Measurements from ENCODE around the gene EAPP.
"Not testable (repeated sequence)": the region's sequence is repeated elsewhere in the genome, so short reads cannot be mapped to it uniquely, and the experiment has no call there.

The EAPP gene

GRCh38 chr14:34538096-34538495 lies 1.4 kb downstream of the EAPP start:
- not testable (repeated sequence) for DNase-seq (ENCODE audit: low read depth)

- DNase-seq (ENCODE audit: low read depth): no peak
Measured at GRCh38 chr14:34537677-34538009, 1.9 kb downstream of the EAPP start.

GRCh38 chr14:34536951-34537676 lies 2.4 kb downstream of the EAPP start:
- DNase-seq (ENCODE audit: low read depth): no peak

GRCh38 chr14:34527591-34527990 lies 11.9 kb downstream of the EAPP start:
- no peak for DNase-seq (ENCODE audit: low read depth)

- not testable (repeated sequence) for DNase-seq (ENCODE audit: low read depth)
Measured at GRCh38 chr14:34524216-34524615, 15.3 kb downstream of the EAPP start.

- DNase-seq (ENCODE audit: low read depth): no peak
Measured at GRCh38 chr14:34522496-34522895, 17.0 kb downstream of the EAPP start.

GRCh38 chr14:34521071-34521470 lies 18.4 kb downstream of the EAPP start:
- not testable (repeated sequence) for DNase-seq (ENCODE audit: low read depth)

- not testable (repeated sequence) for DNase-seq (ENCODE audit: low read depth)
Measured at GRCh38 chr14:34520304-34520970, 19.1 kb downstream of the EAPP start.

GRCh38 chr14:34507884-34508283 lies 31.6 kb downstream of the EAPP start:
- no peak for DNase-seq (ENCODE audit: low read depth)

GRCh38 chr14:34507459-34507858 lies 32.0 kb downstream of the EAPP start:
- no peak for DNase-seq (ENCODE audit: low read depth)

GRCh38 chr14:34505124-34505491 lies 34.4 kb downstream of the EAPP start:
- DNase-seq (ENCODE audit: low read depth): not testable (repeated sequence)

- not testable (repeated sequence) for DNase-seq (ENCODE audit: low read depth)
Measured at GRCh38 chr14:34504027-34504426, 35.5 kb downstream of the EAPP start.

GRCh38 chr14:34502545-34503225 lies 36.8 kb downstream of the EAPP start:
- no peak for DNase-seq (ENCODE audit: low read depth)

GRCh38 chr14:34502001-34502400 lies 37.5 kb downstream of the EAPP start:
- no peak for DNase-seq (ENCODE audit: low read depth)

- DNase-seq (ENCODE audit: low read depth): no peak
Measured at GRCh38 chr14:34501004-34501580, 38.4 kb downstream of the EAPP start.

GRCh38 chr14:34498684-34499412 lies 40.7 kb downstream of the EAPP start:
- peak; percentile 46 for DNase-seq (ENCODE audit: low read depth)

GRCh38 chr14:34496679-34497513 lies 42.6 kb downstream of the EAPP start:
- peak; percentile 99 for DNase-seq (ENCODE audit: low read depth)

- DNase-seq (ENCODE audit: low read depth): peak; percentile 63
Measured at GRCh38 chr14:34496007-34496678, 43.4 kb downstream of the EAPP start.

GRCh38 chr14:34489324-34489723 lies 50.2 kb downstream of the EAPP start:
- DNase-seq (ENCODE audit: low read depth): peak; percentile 30

- no peak for DNase-seq (ENCODE audit: low read depth)
Measured at GRCh38 chr14:34488528-34488927, 51.0 kb downstream of the EAPP start.

- no peak for DNase-seq (ENCODE audit: low read depth)
Measured at GRCh38 chr14:34484726-34485125, 54.8 kb downstream of the EAPP start.
